Measurements from ENCODE around the gene TRIO. TPM values are rescaled to one million over a fixed set of nuclear protein-coding genes. Genes with fewer than 3 reads are reported as not detected.

The TRIO gene
- total RNA-seq, 2 experiments from 2014 or later = 6.0 to 6.6 TPM

DNA sequence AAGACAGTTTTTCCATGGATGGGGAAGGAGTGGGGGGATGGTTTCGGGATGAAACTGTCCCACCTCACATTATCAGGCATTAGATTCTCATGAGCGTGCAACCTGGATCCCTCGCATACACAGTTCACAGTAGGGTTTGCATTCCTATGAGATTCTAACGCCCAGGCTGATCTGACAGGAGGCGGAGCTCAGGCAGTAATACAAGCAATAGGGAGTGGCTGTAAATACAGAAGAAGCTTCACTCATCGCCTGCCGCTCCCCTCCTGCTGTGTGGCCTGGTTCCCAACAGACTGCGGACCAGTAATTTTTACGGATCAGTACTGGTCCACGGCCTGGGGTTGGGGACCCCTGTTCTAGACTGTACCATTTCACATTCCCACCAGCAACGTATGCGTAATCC, 370.1 kb downstream of the TRIO start:
- CTCF ChIA-PET = interaction anchor here (1.0 kb wide), 1 partner anchor 135 kb away, joined by 6 read pairs; no protein-coding TSS in a partner anchor
- H3K36me3 Mint-ChIP-seq = no peaks in the 10 kb centered on the region
- no peak overlapping the region for H3K4me3 Mint-ChIP-seq
- H3K9me3 Mint-ChIP-seq = peaks cover 5% of the 10 kb centered on the region
- DNase-seq = no peak
- H3K27me3 Mint-ChIP-seq = peaks cover 1% of the 10 kb centered on the region
- POLR2A ChIA-PET = no interaction called here
- H3K4me1 Mint-ChIP-seq (ENCODE audit: low read depth) = no peaks in the 10 kb centered on the region
- no peak overlapping the region for H3K27ac Mint-ChIP-seq
- intact Hi-C loops (cut with micrococcal nuclease) = no loop called here

DNA sequence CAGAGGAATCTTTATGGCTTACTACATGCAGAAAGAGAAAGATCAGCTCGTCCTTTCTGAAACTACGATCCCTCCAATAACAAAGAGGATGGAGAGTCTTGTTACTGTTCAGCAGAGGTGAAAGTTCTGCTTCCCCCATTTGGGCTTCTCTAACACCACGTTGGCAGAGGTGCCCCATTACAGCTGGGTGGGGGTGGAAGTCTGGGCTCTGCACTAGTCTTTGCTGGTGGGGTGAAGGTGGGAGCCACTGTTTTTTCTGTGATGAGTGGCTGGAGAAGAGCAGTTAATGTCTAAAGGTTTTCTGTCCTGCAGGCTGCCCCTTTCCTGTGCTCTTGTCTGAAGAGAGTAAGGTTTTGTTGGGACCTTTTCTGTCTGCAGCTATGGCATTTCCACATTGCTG, 373.8 kb downstream of the TRIO start:
- Mint-ChIP-seq H3K4me3 (no peak overlapping the region), H3K9me3 (peaks cover 5% of the 10 kb centered on the region), H3K4me1 (ENCODE audit: low read depth) (no peaks in the 10 kb centered on the region), H3K27me3 (peaks cover 9% of the 10 kb centered on the region), H3K27ac (no peak overlapping the region), H3K36me3 (no peaks in the 10 kb centered on the region)
- ChIA-PET POLR2A (no interaction called here), CTCF (no interaction called here)
- no peak for DNase-seq
- intact Hi-C loops (cut with micrococcal nuclease) = no loop called here

DNA sequence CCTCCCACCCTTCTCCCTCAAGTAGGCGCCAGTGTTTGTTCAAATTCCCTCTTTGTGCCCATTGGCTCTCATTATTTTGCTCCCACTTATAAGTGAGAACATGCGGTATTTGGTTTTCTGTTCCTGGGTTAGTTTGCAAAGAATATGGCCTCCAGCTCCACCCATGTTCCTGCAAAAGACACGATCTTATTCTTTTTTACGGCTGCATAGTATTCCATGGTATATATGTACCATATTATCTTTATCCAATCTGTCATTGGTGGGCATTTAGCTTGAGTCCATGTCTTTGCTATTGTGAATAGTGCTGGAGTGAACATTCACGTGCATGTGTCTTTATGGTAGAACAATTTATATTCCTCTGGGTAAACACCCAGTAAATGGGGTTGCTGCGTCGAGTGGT, 375.5 kb downstream of the TRIO start:
- ChIA-PET POLR2A (no interaction called here), CTCF (no interaction called here)
- Mint-ChIP-seq H3K9me3 (peaks cover 5% of the 10 kb centered on the region), H3K36me3 (no peaks in the 10 kb centered on the region), H3K27ac (no peak overlapping the region), H3K27me3 (peaks cover 9% of the 10 kb centered on the region), H3K4me1 (ENCODE audit: low read depth) (no peaks in the 10 kb centered on the region), H3K4me3 (no peak overlapping the region)
- no peak for DNase-seq
- intact Hi-C loops (cut with micrococcal nuclease) = no loop called here

DNA sequence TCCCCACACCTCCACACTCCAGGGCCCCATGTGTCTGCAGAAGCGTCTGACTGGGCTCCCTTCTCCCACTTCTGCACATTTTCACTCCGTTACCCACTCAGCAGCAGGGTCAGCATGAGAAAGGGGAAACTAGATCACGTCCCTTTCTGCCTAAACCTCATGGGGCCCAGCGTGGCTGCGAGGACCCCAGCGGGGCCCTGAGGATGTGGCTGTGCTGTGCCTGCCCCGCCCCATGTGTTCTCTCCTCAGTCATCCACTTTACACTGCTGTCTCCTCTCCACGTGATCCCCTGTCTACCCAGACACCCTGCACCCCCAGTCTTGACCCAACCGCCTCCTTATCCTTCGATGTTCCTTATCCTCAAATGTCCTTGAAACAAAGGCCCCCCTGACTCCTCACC, 378.6 kb downstream of the TRIO start:
- ChIA-PET CTCF (no interaction called here), POLR2A (no interaction called here)
- no peak for DNase-seq
- H3K9me3 Mint-ChIP-seq = no peaks in the 10 kb centered on the region
- intact Hi-C loops (cut with micrococcal nuclease) = no loop called here
- H3K4me1 Mint-ChIP-seq (ENCODE audit: low read depth) = no peaks in the 10 kb centered on the region
- H3K27ac Mint-ChIP-seq = no peak overlapping the region
- H3K4me3 Mint-ChIP-seq = no peak overlapping the region
- peaks cover 9% of the 10 kb centered on the region for H3K27me3 Mint-ChIP-seq
- no peaks in the 10 kb centered on the region for H3K36me3 Mint-ChIP-seq

- ChIA-PET POLR2A (interaction anchor here (0.5 kb wide), 1 partner anchor 8 kb away, joined by 3 read pairs; no protein-coding TSS in a partner anchor), CTCF (no interaction called here)
- no peak for DNase-seq
- intact Hi-C loops (cut with micrococcal nuclease) = no loop called here
- H3K27me3 Mint-ChIP-seq = peaks cover 7% of the 10 kb centered on the region
- H3K4me1 Mint-ChIP-seq (ENCODE audit: low read depth) = no peaks in the 10 kb centered on the region
- H3K9me3 Mint-ChIP-seq = no peaks in the 10 kb centered on the region
- H3K27ac Mint-ChIP-seq = no peak overlapping the region
- no peaks in the 10 kb centered on the region for H3K36me3 Mint-ChIP-seq
- no peak overlapping the region for H3K4me3 Mint-ChIP-seq
These were observed 379.6 kb downstream of the TRIO start for GRCh38 chr5:14522721-14523120.

DNA sequence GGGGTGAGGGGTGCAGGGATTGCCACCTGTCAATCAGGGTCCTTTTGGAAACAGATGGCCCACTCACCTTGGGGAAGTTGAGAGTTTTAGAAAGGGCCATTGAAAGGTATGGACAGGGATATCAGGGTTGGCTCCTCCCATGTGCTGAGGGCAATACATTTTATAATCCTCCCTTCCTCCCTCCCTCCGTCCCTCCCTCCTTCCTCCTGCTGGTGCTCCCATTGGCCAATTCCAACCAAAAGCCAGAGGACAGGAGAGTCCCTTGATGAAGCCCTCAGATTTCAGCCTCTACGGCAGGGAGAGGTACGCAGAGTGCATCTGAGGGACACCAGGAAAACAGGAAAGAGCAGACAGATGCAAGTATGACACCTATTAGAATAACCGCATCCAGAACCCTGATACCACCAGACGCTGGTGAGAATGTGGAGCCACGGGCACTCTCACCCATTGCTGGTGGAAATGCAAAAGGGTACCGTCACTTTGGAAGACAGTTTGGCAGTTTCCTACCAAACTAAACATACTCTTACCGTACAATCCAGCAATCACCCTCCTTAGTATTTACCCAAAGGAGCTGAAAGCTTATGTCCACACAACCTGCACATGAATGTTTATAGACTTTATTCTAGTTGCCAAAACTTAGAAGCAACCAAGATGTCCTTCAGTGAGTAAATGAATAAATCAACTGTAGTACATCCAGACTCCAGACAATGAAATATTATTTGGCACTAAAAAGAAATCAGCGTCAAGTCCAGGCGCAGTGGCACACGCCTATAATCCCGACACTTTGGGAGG, 380.3 kb downstream of the TRIO start:
- H3K4me3 Mint-ChIP-seq = no peak overlapping the region
- POLR2A ChIA-PET = no interaction called here
- CTCF ChIA-PET = no interaction called here
- no peak overlapping the region for H3K27ac Mint-ChIP-seq
- peaks cover 7% of the 10 kb centered on the region for H3K27me3 Mint-ChIP-seq
- no peaks in the 10 kb centered on the region for H3K4me1 Mint-ChIP-seq (ENCODE audit: low read depth)
- DNase-seq = no peak
- intact Hi-C loops (cut with micrococcal nuclease) = no loop called here
- H3K9me3 Mint-ChIP-seq = no peaks in the 10 kb centered on the region
- H3K36me3 Mint-ChIP-seq = no peaks in the 10 kb centered on the region

GRCh38 chr5:14525397-14525796, 382.3 kb downstream of the TRIO start:
- Mint-ChIP-seq H3K9me3 (no peaks in the 10 kb centered on the region), H3K4me3 (no peak overlapping the region), H3K27me3 (peaks cover 5% of the 10 kb centered on the region), H3K36me3 (no peaks in the 10 kb centered on the region), H3K27ac (no peak overlapping the region), H3K4me1 (ENCODE audit: low read depth) (no peaks in the 10 kb centered on the region)
- ChIA-PET CTCF (no interaction called here), POLR2A (no interaction called here)
- DNase-seq = no peak
- intact Hi-C loops (cut with micrococcal nuclease) = no loop called here

DNA sequence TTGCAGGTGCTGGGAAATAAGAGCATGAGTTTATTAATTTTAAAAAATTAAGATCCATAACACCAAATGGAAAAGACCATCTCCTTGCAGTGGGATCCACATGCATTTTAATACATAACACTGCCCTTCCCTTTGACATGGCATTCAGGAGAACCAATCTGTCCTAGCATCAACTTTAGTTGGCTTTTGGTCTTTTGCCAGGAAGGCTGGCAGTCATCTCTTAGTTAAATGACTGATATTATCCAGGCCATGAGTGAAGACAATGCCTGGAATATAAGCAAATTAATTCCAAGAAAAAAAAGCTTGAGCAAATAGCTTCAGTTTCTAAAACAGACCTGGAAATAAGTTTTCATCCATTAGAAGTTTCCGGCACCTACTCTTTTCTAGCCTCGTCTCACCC, 383.4 kb downstream of the TRIO start:
- Mint-ChIP-seq H3K36me3 (no peaks in the 10 kb centered on the region), H3K4me3 (no peak overlapping the region), H3K4me1 (ENCODE audit: low read depth) (no peaks in the 10 kb centered on the region), H3K27ac (no peak overlapping the region), H3K27me3 (no peaks in the 10 kb centered on the region), H3K9me3 (no peaks in the 10 kb centered on the region)
- ChIA-PET CTCF (no interaction called here), POLR2A (no interaction called here)
- no peak for DNase-seq
- intact Hi-C loops (cut with micrococcal nuclease) = no loop called here

GRCh38 chr5:14528115-14528514, 385.0 kb downstream of the TRIO start:
- Mint-ChIP-seq H3K27me3 (no peaks in the 10 kb centered on the region), H3K4me1 (ENCODE audit: low read depth) (no peaks in the 10 kb centered on the region), H3K4me3 (no peak overlapping the region), H3K36me3 (no peaks in the 10 kb centered on the region), H3K9me3 (no peaks in the 10 kb centered on the region), H3K27ac (no peak overlapping the region)
- ChIA-PET CTCF (no interaction called here), POLR2A (no interaction called here)
- no peak for DNase-seq
- intact Hi-C loops (cut with micrococcal nuclease) = no loop called here

- POLR2A ChIA-PET = no interaction called here
- intact Hi-C loops (cut with micrococcal nuclease) = no loop called here
- H3K4me1 Mint-ChIP-seq (ENCODE audit: low read depth) = no peaks in the 10 kb centered on the region
- CTCF ChIA-PET = no interaction called here
- H3K9me3 Mint-ChIP-seq = no peaks in the 10 kb centered on the region
- no peak overlapping the region for H3K27ac Mint-ChIP-seq
- no peaks in the 10 kb centered on the region for H3K27me3 Mint-ChIP-seq
- no peak for DNase-seq
- H3K4me3 Mint-ChIP-seq = no peak overlapping the region
- H3K36me3 Mint-ChIP-seq = no peaks in the 10 kb centered on the region
These were observed 385.8 kb downstream of the TRIO start for GRCh38 chr5:14528926-14529325.

- ChIA-PET POLR2A (no interaction called here), CTCF (interaction anchor here (1.0 kb wide), 1 partner anchor 117 kb away, joined by 4 read pairs; no protein-coding TSS in a partner anchor)
- no peak overlapping the region for H3K4me3 Mint-ChIP-seq
- H3K36me3 Mint-ChIP-seq = no peaks in the 10 kb centered on the region
- no peak for DNase-seq
- H3K9me3 Mint-ChIP-seq = no peaks in the 10 kb centered on the region
- H3K27me3 Mint-ChIP-seq = no peaks in the 10 kb centered on the region
- intact Hi-C loops (cut with micrococcal nuclease) = no loop called here
- no peaks in the 10 kb centered on the region for H3K4me1 Mint-ChIP-seq (ENCODE audit: low read depth)
- no peak overlapping the region for H3K27ac Mint-ChIP-seq
These were observed 388.5 kb downstream of the TRIO start for GRCh38 chr5:14531668-14532067.

- no peak for DNase-seq
- H3K4me1 Mint-ChIP-seq (ENCODE audit: low read depth) = no peaks in the 10 kb centered on the region
- no peak overlapping the region for H3K4me3 Mint-ChIP-seq
- H3K36me3 Mint-ChIP-seq = no peaks in the 10 kb centered on the region
- H3K27me3 Mint-ChIP-seq = no peaks in the 10 kb centered on the region
- no peak overlapping the region for H3K27ac Mint-ChIP-seq
- no peaks in the 10 kb centered on the region for H3K9me3 Mint-ChIP-seq
- POLR2A ChIA-PET = no interaction called here
- intact Hi-C loops (cut with micrococcal nuclease) = no loop called here
- CTCF ChIA-PET = interaction anchor here (1.0 kb wide), 1 partner anchor 116 kb away, joined by 4 read pairs; no protein-coding TSS in a partner anchor
These were observed 389.0 kb downstream of the TRIO start for GRCh38 chr5:14532180-14532579.

DNA sequence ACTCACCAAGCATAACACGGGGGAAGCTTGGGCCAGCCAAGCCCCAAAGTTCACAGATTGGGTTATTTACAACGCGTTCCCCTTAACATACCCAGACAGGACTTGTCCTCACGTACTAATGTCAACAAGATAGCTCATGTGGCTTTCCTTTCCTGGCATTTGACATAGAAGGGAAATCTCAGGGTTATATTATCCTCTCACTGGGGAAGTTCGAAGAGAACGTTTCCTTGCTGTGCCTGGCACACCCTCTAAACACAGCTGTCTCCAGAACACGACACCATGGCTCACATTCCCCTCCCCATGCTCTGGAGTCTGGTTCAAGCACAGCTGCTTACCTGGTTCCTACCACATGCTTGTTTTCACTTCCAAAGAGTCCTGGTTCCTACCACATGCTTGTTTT, 391.6 kb downstream of the TRIO start:
- ChIA-PET CTCF (interaction anchor here (0.7 kb wide), 1 partner anchor 383 kb away, joined by 3 read pairs; no protein-coding TSS in a partner anchor), POLR2A (no interaction called here)
- no peak overlapping the region for H3K27ac Mint-ChIP-seq
- intact Hi-C loops (cut with micrococcal nuclease) = no loop called here
- H3K4me1 Mint-ChIP-seq (ENCODE audit: low read depth) = no peaks in the 10 kb centered on the region
- DNase-seq = no peak
- H3K4me3 Mint-ChIP-seq = no peak overlapping the region
- peaks cover 3% of the 10 kb centered on the region for H3K9me3 Mint-ChIP-seq
- H3K27me3 Mint-ChIP-seq = peaks cover 1% of the 10 kb centered on the region
- no peaks in the 10 kb centered on the region for H3K36me3 Mint-ChIP-seq

All from activated CD4-positive, alpha-beta memory T cell treated with anti-CD3 and anti-CD28 coated beads for 36 hours (primary cell).